Psoas muscle (tissue), 8 donors: ENCODE data around the gene MAG. TPM values are rescaled to one million over a fixed set of nuclear protein-coding genes. Genes with fewer than 3 reads are reported as not detected.

Experiments used
- ATAC-seq, 4 donors: fragments of 200-7000 bp; cut with Tn5 transposase; one replicate each; pipeline ENCODE4 v1.9.1; 2020; ENCODE audit warnings: moderate library complexity in 3 of 4, mild to moderate bottlenecking in 2 of 4
- DNase-seq, 2 donors: peaks; one replicate each; pipeline ENCODE4 v3.0.0-alpha.2; 2020
- H3K27ac ChIP-seq: fragments of 200-600 bp; one replicate; pipeline ENCODE4 v1.8.0; 2022
- H3K27me3 ChIP-seq, 3 donors: fragments of 200-600 bp in 1 of 3; one replicate each; pipeline versions ENCODE4 v1.6.1 to v1.8.0; 2013 to 2022; ENCODE audit warnings: low read length in 2 of 3, mild to moderate bottlenecking in 2 of 3, moderate library complexity in 1 of 3; ENCODE audit not compliant: insufficient read depth in 3 of 3
- H3K36me3 ChIP-seq, 2 donors: fragments of 200-600 bp in 1 of 2; one replicate each; pipeline versions ENCODE4 v1.6.1 to v1.8.0; 2013 to 2022; ENCODE audit warnings: low read depth in 1 of 2, mild to moderate bottlenecking in 1 of 2, moderate library complexity in 1 of 2; ENCODE audit not compliant: insufficient read depth in 1 of 2
- H3K4me1 ChIP-seq: fragments of 200-600 bp; one replicate; pipeline ENCODE4 v1.8.0; 2022
- H3K4me3 ChIP-seq: fragments of 200-600 bp; one replicate; pipeline ENCODE4 v1.8.0; 2022; ENCODE audit warnings: mild to moderate bottlenecking
- H3K9me3 ChIP-seq: fragments of 200-600 bp; one replicate; pipeline ENCODE4 v1.8.0; 2022
- WGBS, 3 donors: extraction: QIAGEN DNeasy Blood & Tissue Kit; methylation state at CpG; one replicate each; pipeline versions ENCODE4 v1.1.6 to v1.1.7; 2013; 5-methylcytosine and 5-hydroxymethylcytosine counted together
- intact Hi-C, 2 donors: fragments of 100-400 bp; cut with DNase I; formaldehyde crosslinking; loops; one replicate each; pipeline versions ENCODE4 v1.11.0 to v1.14.2; 2022
- polyA plus RNA-seq, 3 donors: library from polyadenylated mRNA; stranded (reverse); fragments of 200-250 nt; gene quantifications; one replicate each; pipeline ENCODE4 v1.2.3, GENCODE V29; 2013
- total RNA-seq, 4 donors: library from RNA; stranded (reverse); fragmentation: NEBNext Ultra II Directional in 2 of 4; extraction: Animal tissue kit (Norgen Biotek cat#: 25700) in 2 of 4; gene quantifications; one replicate each; pipeline versions ENCODE4 v1.2.1 to v1.2.4, GENCODE V29; 2021 to 2023
- TF ChIP-seq, protein P1 (sequence below): fragments of 200-600 bp; IDR thresholded peaks from one replicate; pipeline ENCODE4 v1.8.0; 2022; ENCODE audit warnings: antibody characterized with exemption
- donor health status: healthy with polysubstance abuse.
- donor health status: DM: no; HTN: no; CAD: no; lungs with moderate emphysema.
- donor health status: Bipolar disorder and iron deficiency.
- donor health status: healthy.
- donor health status: DM: yes; HTN: yes; CAD: no.
- donor health status: DM: no; HTN: no; CAD: no.
- donor health status: DM: no; HTN: no; CAD: no.
- donor health status: DM: yes; HTN: yes; CAD: no.

Gene MAG
- total and polyA plus RNA-seq, 7 donors = 0.05 to 0.30 (median 0.11) TPM; not detected in 4

DNA sequence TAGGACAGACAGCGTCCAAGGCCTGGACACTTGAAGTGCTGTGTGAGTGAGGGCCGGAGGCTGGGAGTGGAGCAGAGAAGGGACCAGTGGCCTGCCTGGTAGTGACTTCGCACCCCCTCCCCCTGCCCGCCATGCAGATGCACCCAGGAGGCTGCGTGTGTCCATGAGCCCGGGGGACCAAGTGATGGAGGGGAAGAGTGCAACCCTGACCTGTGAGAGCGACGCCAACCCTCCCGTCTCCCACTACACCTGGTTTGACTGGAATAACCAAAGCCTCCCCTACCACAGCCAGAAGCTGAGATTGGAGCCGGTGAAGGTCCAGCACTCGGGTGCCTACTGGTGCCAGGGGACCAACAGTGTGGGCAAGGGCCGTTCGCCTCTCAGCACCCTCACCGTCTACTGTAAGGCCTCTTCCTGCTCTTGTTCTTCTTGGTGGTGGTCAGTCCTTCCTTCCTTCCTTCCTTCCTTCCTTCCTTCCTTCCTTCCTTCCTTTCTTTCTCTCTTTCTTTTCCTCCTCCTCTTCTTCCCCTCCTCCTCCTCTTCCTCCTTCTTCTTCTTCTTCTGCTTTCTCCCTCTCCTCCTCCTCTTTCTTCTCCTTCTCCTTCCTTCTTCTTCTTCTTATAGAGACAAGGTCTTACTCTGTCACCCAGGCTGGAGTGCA lies 49.7 kb downstream of the MAG start:
- no peak overlapping the region for H3K27ac ChIP-seq
- DNase-seq = no peak
- 77 to 90% (median 85%) methylated on average over 14 of the region's 14 CpGs for WGBS, 3 donors
- H3K36me3 ChIP-seq = no peaks in the 10 kb centered on the region
- no peak overlapping the region for H3K4me3 ChIP-seq
- H3K27me3 ChIP-seq = peaks cover 0 to 10% (median 4%) of the 10 kb centered on the region in 3 donors
- H3K4me1 ChIP-seq = no peaks in the 10 kb centered on the region
- no peaks in the 10 kb centered on the region for H3K9me3 ChIP-seq
- TF ChIP-seq, protein P1, sequence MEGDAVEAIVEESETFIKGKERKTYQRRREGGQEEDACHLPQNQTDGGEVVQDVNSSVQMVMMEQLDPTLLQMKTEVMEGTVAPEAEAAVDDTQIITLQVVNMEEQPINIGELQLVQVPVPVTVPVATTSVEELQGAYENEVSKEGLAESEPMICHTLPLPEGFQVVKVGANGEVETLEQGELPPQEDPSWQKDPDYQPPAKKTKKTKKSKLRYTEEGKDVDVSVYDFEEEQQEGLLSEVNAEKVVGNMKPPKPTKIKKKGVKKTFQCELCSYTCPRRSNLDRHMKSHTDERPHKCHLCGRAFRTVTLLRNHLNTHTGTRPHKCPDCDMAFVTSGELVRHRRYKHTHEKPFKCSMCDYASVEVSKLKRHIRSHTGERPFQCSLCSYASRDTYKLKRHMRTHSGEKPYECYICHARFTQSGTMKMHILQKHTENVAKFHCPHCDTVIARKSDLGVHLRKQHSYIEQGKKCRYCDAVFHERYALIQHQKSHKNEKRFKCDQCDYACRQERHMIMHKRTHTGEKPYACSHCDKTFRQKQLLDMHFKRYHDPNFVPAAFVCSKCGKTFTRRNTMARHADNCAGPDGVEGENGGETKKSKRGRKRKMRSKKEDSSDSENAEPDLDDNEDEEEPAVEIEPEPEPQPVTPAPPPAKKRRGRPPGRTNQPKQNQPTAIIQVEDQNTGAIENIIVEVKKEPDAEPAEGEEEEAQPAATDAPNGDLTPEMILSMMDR = no peak
- ATAC-seq = no peak
- intact Hi-C loops = no loop called here

DNA sequence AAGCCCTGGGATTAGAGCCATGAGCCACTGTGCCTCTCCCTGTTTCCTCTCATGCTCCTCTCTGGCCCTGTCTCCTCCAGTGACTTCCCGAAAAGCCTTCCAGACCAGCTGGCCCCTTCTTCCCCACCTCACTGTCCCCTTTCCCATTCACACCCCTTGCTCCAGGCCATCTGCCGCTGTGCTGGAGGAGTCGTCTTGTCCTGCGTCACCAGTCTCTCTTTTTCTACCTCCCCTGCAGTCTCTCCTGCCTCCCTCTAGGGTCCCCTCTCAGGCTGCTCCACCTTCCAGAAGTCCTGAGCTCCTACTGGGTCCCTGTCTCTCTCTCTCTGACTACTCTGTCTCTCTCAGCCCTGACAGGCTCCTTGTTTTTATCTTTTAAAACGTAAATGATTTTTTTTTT lies 50.5 kb downstream of the MAG start:
- WGBS, 3 donors = 31 to 50% (median 36%) methylated on average over 5 of the region's 5 CpGs
- no peaks in the 10 kb centered on the region for H3K4me1 ChIP-seq
- TF ChIP-seq, protein P1 = no peak
- intact Hi-C loops = no loop called here
- peaks cover 0 to 10% (median 4%) of the 10 kb centered on the region in 3 donors for H3K27me3 ChIP-seq
- H3K9me3 ChIP-seq = no peaks in the 10 kb centered on the region
- DNase-seq (no peak), ATAC-seq (no peak)
- no peak overlapping the region for H3K27ac ChIP-seq
- H3K36me3 ChIP-seq = no peaks in the 10 kb centered on the region
- no peak overlapping the region for H3K4me3 ChIP-seq

DNA sequence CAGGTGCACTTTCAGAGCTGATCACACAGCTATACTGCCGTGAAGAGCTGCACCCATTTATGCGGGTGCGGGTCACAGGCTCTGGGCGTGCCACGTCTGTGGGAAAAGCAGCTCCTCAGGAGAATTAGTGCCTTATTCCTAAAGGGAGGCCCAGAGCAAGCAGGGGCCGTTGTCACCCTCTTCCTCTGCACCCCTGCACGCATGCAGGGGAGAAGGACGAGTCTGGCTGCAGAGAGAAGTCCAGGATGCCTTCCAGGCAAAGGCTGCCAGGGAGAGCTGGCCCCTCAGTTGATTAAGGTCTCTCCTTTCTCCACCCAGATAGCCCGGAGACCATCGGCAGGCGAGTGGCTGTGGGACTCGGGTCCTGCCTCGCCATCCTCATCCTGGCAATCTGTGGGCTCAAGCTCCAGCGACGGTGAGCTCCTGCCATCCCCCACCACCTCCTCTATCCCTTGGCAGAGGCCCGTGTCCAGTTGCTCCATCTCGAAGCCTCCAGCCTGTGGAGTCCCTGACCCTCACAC lies 52.6 kb downstream of the MAG start:
- Histone ChIP-seq H3K27me3 (peaks cover 0 to 22% (median 4%) of the 10 kb centered on the region in 3 donors), H3K4me3 (no peak overlapping the region), H3K36me3 (no peaks in the 10 kb centered on the region), H3K4me1 (no peaks in the 10 kb centered on the region), H3K9me3 (no peaks in the 10 kb centered on the region), H3K27ac (no peak overlapping the region)
- 65 to 71% (median 69%) methylated on average over 17 of the region's 17 CpGs for WGBS, 3 donors
- no peak for DNase-seq
- TF ChIP-seq, protein P1 = no peak
- ATAC-seq = no peak
- intact Hi-C loops = no loop called here

DNA sequence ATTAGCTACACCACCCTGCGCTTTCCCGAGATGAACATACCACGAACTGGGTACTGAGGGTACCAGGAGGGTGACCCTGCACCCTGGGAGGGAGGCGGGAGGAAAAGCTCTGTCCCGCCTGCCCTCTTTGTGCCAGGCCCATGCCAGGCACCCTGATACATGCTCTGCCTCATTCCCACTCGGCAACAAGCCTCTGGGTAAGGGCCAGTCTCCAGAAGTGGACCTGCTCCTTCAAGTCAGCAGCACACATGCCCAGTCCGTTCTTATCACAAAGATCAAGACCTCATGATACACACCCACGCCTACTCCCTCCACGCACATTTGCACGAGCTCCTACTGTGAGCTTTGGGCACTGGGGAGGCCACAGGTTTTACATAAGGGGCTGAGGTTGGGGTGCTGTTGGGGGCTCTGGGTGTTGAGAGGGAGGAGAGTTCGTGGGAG lies 53.7 kb downstream of the MAG start:
- peaks cover 0 to 28% (median 4%) of the 10 kb centered on the region in 3 donors for H3K27me3 ChIP-seq
- TF ChIP-seq, protein P1 = no peak
- intact Hi-C loops = no loop called here
- DNase-seq (no peak), ATAC-seq (no peak)
- no peaks in the 10 kb centered on the region for H3K36me3 ChIP-seq
- H3K4me3 ChIP-seq = no peak overlapping the region
- H3K4me1 ChIP-seq = no peaks in the 10 kb centered on the region
- 68 to 76% (median 73%) methylated on average over 11 of the region's 11 CpGs for WGBS, 3 donors
- H3K9me3 ChIP-seq = no peaks in the 10 kb centered on the region
- no peak overlapping the region for H3K27ac ChIP-seq
